Measurements from ENCODE around the gene CTIF.

DNA sequence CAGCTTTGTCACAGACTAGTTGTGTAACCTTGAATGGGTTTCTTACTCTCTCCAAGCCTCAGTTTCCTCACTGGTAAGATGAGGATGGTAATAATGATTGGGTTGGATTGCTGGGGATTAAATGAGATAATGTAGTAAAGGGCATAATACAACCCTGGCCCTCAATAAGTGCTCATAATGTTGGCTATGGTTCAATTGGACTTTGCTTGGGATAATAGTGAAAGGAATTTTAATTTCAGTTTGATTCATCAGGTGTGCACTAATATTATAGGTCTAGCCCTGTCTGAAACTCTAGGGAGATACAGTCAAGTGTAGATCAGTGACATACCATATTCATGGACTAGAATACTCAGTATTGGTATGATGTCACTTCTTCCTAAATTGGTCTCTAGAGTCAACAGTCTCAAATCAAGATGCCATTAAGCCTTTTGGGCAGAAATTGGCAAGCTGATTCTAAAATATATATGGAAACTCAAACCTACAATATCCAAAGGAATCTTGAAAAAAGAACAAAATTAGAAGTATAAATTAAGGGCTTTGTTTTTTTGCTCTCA, 250.5 kb downstream of the CTIF start:
- TF ChIP-seq, protein P1, sequence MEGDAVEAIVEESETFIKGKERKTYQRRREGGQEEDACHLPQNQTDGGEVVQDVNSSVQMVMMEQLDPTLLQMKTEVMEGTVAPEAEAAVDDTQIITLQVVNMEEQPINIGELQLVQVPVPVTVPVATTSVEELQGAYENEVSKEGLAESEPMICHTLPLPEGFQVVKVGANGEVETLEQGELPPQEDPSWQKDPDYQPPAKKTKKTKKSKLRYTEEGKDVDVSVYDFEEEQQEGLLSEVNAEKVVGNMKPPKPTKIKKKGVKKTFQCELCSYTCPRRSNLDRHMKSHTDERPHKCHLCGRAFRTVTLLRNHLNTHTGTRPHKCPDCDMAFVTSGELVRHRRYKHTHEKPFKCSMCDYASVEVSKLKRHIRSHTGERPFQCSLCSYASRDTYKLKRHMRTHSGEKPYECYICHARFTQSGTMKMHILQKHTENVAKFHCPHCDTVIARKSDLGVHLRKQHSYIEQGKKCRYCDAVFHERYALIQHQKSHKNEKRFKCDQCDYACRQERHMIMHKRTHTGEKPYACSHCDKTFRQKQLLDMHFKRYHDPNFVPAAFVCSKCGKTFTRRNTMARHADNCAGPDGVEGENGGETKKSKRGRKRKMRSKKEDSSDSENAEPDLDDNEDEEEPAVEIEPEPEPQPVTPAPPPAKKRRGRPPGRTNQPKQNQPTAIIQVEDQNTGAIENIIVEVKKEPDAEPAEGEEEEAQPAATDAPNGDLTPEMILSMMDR (conservative IDR thresholded peaks at IDR 0.05; ENCODE audit: low read depth, low read length): no peak
- TF ChIP-seq EZH2 (IDR thresholded peaks at IDR 0.05; ENCODE audit: low read length, unreplicated experiment) (no peak), EZH2phosphoT487 (IDR thresholded peaks at IDR 0.05; ENCODE audit: borderline replicate concordance, low read length) (no peak)
